ENCODE measurements around the gene DUSP15.
"Not testable (repeated sequence)": the region's sequence is repeated elsewhere in the genome, so short reads cannot be mapped to it uniquely, and the experiment has no call there.

DUSP15 gene

GRCh38 chr20:31819083-31819784, 51.1 kb downstream of the DUSP15 start, which contains the start of gene MYLK2:
Gene MYLK2, plus strand, starts transcription at chr20:31819356. Its CDS starts 225 bp downstream, at chr20:31819581.
- no peak for DNase-seq

GRCh38 chr20:31818376-31818908, 51.9 kb downstream of the DUSP15 start:
- no peak for DNase-seq

GRCh38 chr20:31817461-31817860, 52.9 kb downstream of the DUSP15 start:
- DNase-seq = no peak

GRCh38 chr20:31816221-31816620, 54.1 kb downstream of the DUSP15 start:
- no peak for DNase-seq

GRCh38 chr20:31815408-31816188, 54.7 kb downstream of the DUSP15 start:
- DNase-seq = no peak

GRCh38 chr20:31814142-31814541, 56.2 kb downstream of the DUSP15 start:
- DNase-seq = not testable (repeated sequence)

- DNase-seq = no peak
These were observed 56.7 kb downstream of the DUSP15 start for GRCh38 chr20:31813611-31814010.

GRCh38 chr20:31811796-31812728, 58.3 kb downstream of the DUSP15 start:
- no peak for DNase-seq

GRCh38 chr20:31811198-31811597, 59.1 kb downstream of the DUSP15 start:
- no peak for DNase-seq
